ENCODE results near the gene CEP170. TPM values are rescaled to one million over a fixed set of nuclear protein-coding genes. Genes with fewer than 3 reads are reported as not detected.
"Not testable (repeated sequence)": the region's sequence is repeated elsewhere in the genome, so short reads cannot be mapped to it uniquely, and the experiment has no call there.

The CEP170 gene
- total RNA-seq, 1 experiment from 2014 or later, result 124 TPM

DNA sequence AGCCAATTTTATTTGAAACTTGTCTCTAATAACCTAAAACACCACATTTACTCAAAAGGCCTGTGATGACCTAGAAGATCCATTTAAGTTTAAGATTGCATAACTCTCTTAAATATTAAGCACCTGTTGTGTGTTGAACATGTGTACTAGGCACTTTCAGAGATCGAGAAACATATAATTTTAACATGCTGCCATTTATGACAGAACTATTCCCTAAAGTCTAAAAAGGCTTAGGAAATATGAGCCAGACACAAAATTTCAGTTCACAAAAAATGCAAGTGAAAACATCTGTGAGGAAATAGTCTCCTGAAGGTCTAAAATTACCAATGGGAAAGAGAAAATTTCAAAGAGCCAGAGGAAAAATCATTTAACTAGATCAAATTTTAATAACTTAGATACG, 37.7 kb downstream of the CEP170 start:
- no peaks in the 10 kb centered on the region for H3K27me3 ChIP-seq (ENCODE audit: low read length)
- peaks cover 85% of the 10 kb centered on the region for H3K79me2 ChIP-seq (ENCODE audit: low read length)
- H3K4me3 ChIP-seq (ENCODE audit: low read length), result no peak overlapping the region
- H3K9me3 ChIP-seq (ENCODE audit: low read length), result no peaks in the 10 kb centered on the region
- H4K20me1 ChIP-seq (ENCODE audit: insufficient read depth, low read depth, low read length), result no peaks in the 10 kb centered on the region
- peaks cover 64% of the 10 kb centered on the region for H3K36me3 ChIP-seq (ENCODE audit: insufficient read depth, low read length)
- DNase-seq, result no peak
- H3K4me2 ChIP-seq (ENCODE audit: low read depth, low read length, poor library complexity, severe bottlenecking), result no peak overlapping the region
- H2AFZ ChIP-seq (ENCODE audit: low read length), result no peak overlapping the region
- peaks cover 7% of the 10 kb centered on the region; the same call in 1 of the 2 replicates for H3K4me1 ChIP-seq (ENCODE audit: low read length)
- no peaks in the 10 kb centered on the region for H3K9me2 ChIP-seq (replicated peaks; ENCODE audit: insufficient read depth, low read length)
- H3K27ac ChIP-seq (ENCODE audit: low read length), result no peak overlapping the region
- no peak overlapping the region for H3K9ac ChIP-seq (ENCODE audit: low read length)

- Histone ChIP-seq H3K27me3 (ENCODE audit: low read length) (no peaks in the 10 kb centered on the region), H3K4me3 (ENCODE audit: low read length) (no peak overlapping the region), H3K9ac (ENCODE audit: low read length) (no peak overlapping the region), H3K9me2 (replicated peaks; ENCODE audit: insufficient read depth, low read length) (no peaks in the 10 kb centered on the region), H2AFZ (ENCODE audit: low read length) (no peak overlapping the region), H4K20me1 (ENCODE audit: insufficient read depth, low read depth, low read length) (no peaks in the 10 kb centered on the region), H3K9me3 (ENCODE audit: low read length) (no peaks in the 10 kb centered on the region), H3K36me3 (ENCODE audit: insufficient read depth, low read length) (peaks cover 63% of the 10 kb centered on the region), H3K79me2 (ENCODE audit: low read length) (peaks cover 86% of the 10 kb centered on the region), H3K4me2 (ENCODE audit: low read depth, low read length, poor library complexity, severe bottlenecking) (no peak overlapping the region), H3K27ac (ENCODE audit: low read length) (no peak overlapping the region), H3K4me1 (ENCODE audit: low read length) (peaks cover 10% of the 10 kb centered on the region; the same call in 1 of the 2 replicates)
- DNase-seq, result no peak
These were observed 38.3 kb downstream of the CEP170 start for GRCh38 chr1:243216741-243217140.

DNA sequence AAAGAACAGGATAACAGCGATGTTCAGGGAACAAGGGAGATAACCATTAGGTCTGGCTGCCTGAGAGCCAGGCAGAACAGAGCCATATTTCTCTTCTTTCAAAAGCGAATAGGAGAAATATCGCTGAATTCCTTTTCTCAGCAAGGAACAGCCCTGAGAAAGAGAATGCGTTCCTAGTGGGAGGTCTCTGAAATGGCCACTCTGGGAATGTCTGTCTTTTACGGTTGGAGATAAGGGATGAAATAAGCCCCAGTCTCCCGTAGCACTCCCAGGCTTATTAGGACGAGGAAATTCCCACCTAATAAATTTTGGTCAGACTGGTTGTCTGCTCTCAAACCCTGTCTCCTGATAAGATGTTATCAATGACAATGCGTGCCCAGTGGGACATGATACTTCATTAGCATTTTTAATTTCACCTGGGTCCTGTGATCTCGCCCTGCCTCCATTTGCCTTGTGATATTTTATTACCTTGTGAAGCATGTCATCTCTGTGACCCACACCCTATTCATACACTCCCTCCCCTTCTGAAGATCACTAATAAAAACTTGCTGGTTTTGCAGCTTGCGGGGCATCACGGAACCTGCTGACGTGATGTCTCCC, 39.7 kb downstream of the CEP170 start:
- Histone ChIP-seq H3K79me2 (ENCODE audit: low read length) (peaks cover 73% of the 10 kb centered on the region), H3K36me3 (ENCODE audit: insufficient read depth, low read length) (peaks cover 50% of the 10 kb centered on the region; the same call in 1 of the 2 replicates), H3K4me1 (ENCODE audit: low read length) (peaks cover 10% of the 10 kb centered on the region; the same call in 1 of the 2 replicates)
- not testable (repeated sequence) for H2AFZ ChIP-seq (ENCODE audit: low read length); H3K4me2 ChIP-seq (ENCODE audit: low read depth, low read length, poor library complexity, severe bottlenecking); H3K4me3 ChIP-seq (ENCODE audit: low read length); H4K20me1 ChIP-seq (ENCODE audit: insufficient read depth, low read depth, low read length); H3K9me3 ChIP-seq (ENCODE audit: low read length); H3K9me2 ChIP-seq (replicated peaks; ENCODE audit: insufficient read depth, low read length); H3K9ac ChIP-seq (ENCODE audit: low read length); DNase-seq; H3K27ac ChIP-seq (ENCODE audit: low read length); H3K27me3 ChIP-seq (ENCODE audit: low read length)

DNA sequence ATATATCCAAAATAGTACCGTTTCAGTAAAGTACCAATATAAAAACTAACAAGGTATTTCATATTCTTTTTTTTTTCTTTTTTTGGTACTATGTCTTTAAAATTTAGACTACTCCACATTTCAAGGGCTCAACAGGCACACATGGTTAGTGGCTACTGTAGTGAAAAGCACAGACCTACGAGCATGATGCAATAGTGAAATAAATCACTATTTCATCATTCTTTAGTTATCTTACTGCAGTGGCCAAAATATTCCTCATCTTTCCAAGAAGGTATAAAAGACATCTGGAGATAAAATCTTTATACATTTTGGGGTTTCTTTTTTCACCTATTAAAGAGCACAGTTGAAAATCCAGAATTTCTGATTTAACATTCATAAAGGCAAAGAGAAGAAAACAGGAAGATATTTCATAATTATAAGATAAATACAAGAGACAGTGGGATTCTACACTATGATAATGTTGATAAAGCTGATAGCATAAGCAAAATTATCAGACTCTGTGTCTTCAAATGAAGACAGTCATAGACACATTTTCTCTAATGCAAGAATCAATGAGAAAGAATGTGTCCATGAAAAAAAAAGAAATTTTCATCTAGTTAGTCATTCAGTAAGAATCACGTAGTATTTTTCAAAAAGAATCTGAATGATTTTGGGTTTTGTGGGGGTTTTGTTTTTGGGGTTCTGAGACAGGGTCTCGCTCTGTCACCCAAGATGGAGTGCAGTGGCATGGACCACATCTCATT, 41.9 kb downstream of the CEP170 start:
- Histone ChIP-seq H3K9me3 (ENCODE audit: low read length) (no peaks in the 10 kb centered on the region), H3K9ac (ENCODE audit: low read length) (no peak overlapping the region), H3K9me2 (replicated peaks; ENCODE audit: insufficient read depth, low read length) (no peaks in the 10 kb centered on the region), H4K20me1 (ENCODE audit: insufficient read depth, low read depth, low read length) (no peaks in the 10 kb centered on the region), H2AFZ (ENCODE audit: low read length) (no peak overlapping the region), H3K36me3 (ENCODE audit: insufficient read depth, low read length) (peaks cover 30% of the 10 kb centered on the region; the same call in 1 of the 2 replicates), H3K27me3 (ENCODE audit: low read length) (no peaks in the 10 kb centered on the region), H3K4me1 (ENCODE audit: low read length) (peaks cover 8% of the 10 kb centered on the region; the same call in 1 of the 2 replicates), H3K4me3 (ENCODE audit: low read length) (no peak overlapping the region), H3K79me2 (ENCODE audit: low read length) (peaks cover 51% of the 10 kb centered on the region), H3K27ac (ENCODE audit: low read length) (no peak overlapping the region; the same call in 1 of the 2 replicates), H3K4me2 (ENCODE audit: low read depth, low read length, poor library complexity, severe bottlenecking) (no peak overlapping the region)
- peak; percentile 37 for DNase-seq

DNA sequence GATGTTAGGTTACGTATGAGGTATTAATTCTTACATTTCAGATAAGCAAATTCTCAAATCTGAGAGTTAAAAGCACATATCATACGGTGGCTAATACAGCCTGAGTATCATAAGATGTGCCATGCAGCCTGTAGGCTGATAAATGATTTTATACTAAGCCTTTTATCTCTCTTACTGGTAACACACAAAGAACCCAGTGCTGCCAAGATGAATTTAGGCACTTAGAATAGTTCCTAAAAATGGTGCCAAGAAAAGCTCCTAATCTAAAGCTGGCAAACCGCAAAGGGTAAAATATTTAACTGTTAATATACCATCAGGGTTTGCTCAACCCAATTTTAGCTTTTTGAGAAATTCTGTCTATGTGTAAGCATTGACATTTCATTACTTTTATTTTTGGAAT, 43.1 kb downstream of the CEP170 start:
- not testable (repeated sequence) for H4K20me1 ChIP-seq (ENCODE audit: insufficient read depth, low read depth, low read length); H3K4me3 ChIP-seq (ENCODE audit: low read length); H3K4me2 ChIP-seq (ENCODE audit: low read depth, low read length, poor library complexity, severe bottlenecking); H2AFZ ChIP-seq (ENCODE audit: low read length); H3K9ac ChIP-seq (ENCODE audit: low read length); H3K27ac ChIP-seq (ENCODE audit: low read length); H3K27me3 ChIP-seq (ENCODE audit: low read length); H3K9me2 ChIP-seq (replicated peaks; ENCODE audit: insufficient read depth, low read length); H3K4me1 ChIP-seq (ENCODE audit: low read length); H3K9me3 ChIP-seq (ENCODE audit: low read length)
- DNase-seq, result peak; percentile 28
- Histone ChIP-seq H3K79me2 (ENCODE audit: low read length) (peaks cover 43% of the 10 kb centered on the region), H3K36me3 (ENCODE audit: insufficient read depth, low read length) (peaks cover 20% of the 10 kb centered on the region)

GRCh38 chr1:243205026-243205501, 50.0 kb downstream of the CEP170 start:
- not testable (repeated sequence) for H3K9me2 ChIP-seq (replicated peaks; ENCODE audit: insufficient read depth, low read length); H4K20me1 ChIP-seq (ENCODE audit: insufficient read depth, low read depth, low read length); H3K4me3 ChIP-seq (ENCODE audit: low read length); H3K9me3 ChIP-seq (ENCODE audit: low read length); H3K36me3 ChIP-seq (ENCODE audit: insufficient read depth, low read length); H3K4me2 ChIP-seq (ENCODE audit: low read depth, low read length, poor library complexity, severe bottlenecking); H3K9ac ChIP-seq (ENCODE audit: low read length); H3K27ac ChIP-seq (ENCODE audit: low read length); H2AFZ ChIP-seq (ENCODE audit: low read length); H3K4me1 ChIP-seq (ENCODE audit: low read length); H3K27me3 ChIP-seq (ENCODE audit: low read length)
- peaks cover 16% of the 10 kb centered on the region; the same call in 1 of the 2 replicates for H3K79me2 ChIP-seq (ENCODE audit: low read length)
- peak; percentile 5 for DNase-seq

- not testable (repeated sequence) for H3K4me2 ChIP-seq (ENCODE audit: low read depth, low read length, poor library complexity, severe bottlenecking); H3K27ac ChIP-seq (ENCODE audit: low read length); H3K27me3 ChIP-seq (ENCODE audit: low read length); H3K9me2 ChIP-seq (replicated peaks; ENCODE audit: insufficient read depth, low read length); H3K9ac ChIP-seq (ENCODE audit: low read length); H2AFZ ChIP-seq (ENCODE audit: low read length); H4K20me1 ChIP-seq (ENCODE audit: insufficient read depth, low read depth, low read length); H3K36me3 ChIP-seq (ENCODE audit: insufficient read depth, low read length); H3K4me3 ChIP-seq (ENCODE audit: low read length); H3K9me3 ChIP-seq (ENCODE audit: low read length); H3K4me1 ChIP-seq (ENCODE audit: low read length)
- DNase-seq, result peak; percentile 15
- H3K79me2 ChIP-seq (ENCODE audit: low read length), result peaks cover 16% of the 10 kb centered on the region; the same call in 1 of the 2 replicates
These were observed 50.7 kb downstream of the CEP170 start for GRCh38 chr1:243204336-243204735.

DNA sequence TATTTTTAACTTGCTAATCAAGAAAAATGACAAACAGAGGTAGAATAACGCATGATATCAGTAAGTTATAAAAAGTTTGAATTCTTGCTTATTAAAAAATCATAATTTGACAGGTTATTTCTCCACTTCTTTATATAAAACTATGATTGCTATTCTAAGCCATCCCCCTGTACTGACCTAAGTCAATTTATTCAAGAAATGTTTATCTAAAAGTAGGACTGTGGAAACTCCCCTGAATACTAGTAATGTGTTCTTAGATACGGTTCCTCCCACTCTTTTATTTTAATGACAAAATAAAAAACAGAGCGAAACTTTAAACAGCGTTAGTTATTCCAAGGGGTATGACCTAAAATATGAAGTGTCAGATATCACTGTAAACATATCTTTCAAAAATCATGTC, 51.9 kb downstream of the CEP170 start:
- H3K79me2 ChIP-seq (ENCODE audit: low read length), result peaks cover 16% of the 10 kb centered on the region; the same call in 1 of the 2 replicates
- not testable (repeated sequence) for H3K27me3 ChIP-seq (ENCODE audit: low read length); H3K27ac ChIP-seq (ENCODE audit: low read length); H2AFZ ChIP-seq (ENCODE audit: low read length); H3K9me2 ChIP-seq (replicated peaks; ENCODE audit: insufficient read depth, low read length); H3K4me2 ChIP-seq (ENCODE audit: low read depth, low read length, poor library complexity, severe bottlenecking); H3K9ac ChIP-seq (ENCODE audit: low read length); H3K4me1 ChIP-seq (ENCODE audit: low read length); H4K20me1 ChIP-seq (ENCODE audit: insufficient read depth, low read depth, low read length); H3K36me3 ChIP-seq (ENCODE audit: insufficient read depth, low read length); H3K4me3 ChIP-seq (ENCODE audit: low read length); H3K9me3 ChIP-seq (ENCODE audit: low read length)
- peak; percentile 27 for DNase-seq
